IMR-90 (cell line): ENCODE measurements around the gene CCDC97. TPM values are rescaled to one million over a fixed set of nuclear protein-coding genes. Genes with fewer than 3 reads are reported as not detected.

Source experiments
- ATAC-seq: fragments of 200-7000 bp; cut with Tn5 transposase; 2 replicates; pipeline ENCODE4 v1.9.1; 2020; ENCODE audit warnings: low read depth, mild to moderate bottlenecking, moderate library complexity
- BruUV-seq: library from RNA; stranded (reverse); fragments of 400-500 nt; replicated peaks from 2 replicates; lab custom pipeline; 2021; lab: Mats Ljungman, UMichigan
- CTCF ChIA-PET: fragments of 300-600 bp; formaldehyde crosslinking; extraction: SDS; loops from one replicate; lab custom pipeline; 2021; ENCODE audit warnings: antibody characterized with exemption; lab: Yijun Ruan, JAX
- POLR2A ChIA-PET: fragments of 300-600 bp; sonication (Branson Sonifier 250); formaldehyde crosslinking; loops from one replicate; lab custom pipeline; 2022; ENCODE audit warnings: antibody characterized with exemption; ENCODE audit not compliant: unreplicated experiment; lab: Charles Lee
- DNase-seq: peaks from one replicate; pipeline ENCODE4 v3.0.0; 2013
- H2AFZ ChIP-seq: replicated peaks from 2 replicates; pipeline ENCODE3; 2013; ENCODE audit warnings: low read length, mild to moderate bottlenecking; ENCODE audit not compliant: poor library complexity
- H2AK5ac ChIP-seq: 2 replicates; pipeline ENCODE4 v1.6.1; 2013; ENCODE audit warnings: low read depth, low read length, inconsistent platforms
- H2AK9ac ChIP-seq: replicated peaks from 2 replicates; pipeline ENCODE3; 2013; ENCODE audit warnings: mild to moderate bottlenecking, low read depth, low read length, moderate library complexity; ENCODE audit not compliant: poor library complexity
- H2BK120ac ChIP-seq: 2 replicates; pipeline ENCODE4 v1.6.1; 2013; ENCODE audit warnings: low read depth, low read length, inconsistent platforms
- H2BK15ac ChIP-seq: 3 replicates; pipeline ENCODE4 v1.6.1; 2013; ENCODE audit warnings: low read depth, low read length, inconsistent platforms
- H2BK20ac ChIP-seq: 2 replicates; pipeline ENCODE4 v1.6.1; 2013; ENCODE audit warnings: low read depth, mild to moderate bottlenecking, inconsistent platforms, low read length, moderate library complexity
- H2BK5ac ChIP-seq: 2 replicates; pipeline ENCODE4 v1.6.1; 2013; ENCODE audit warnings: mild to moderate bottlenecking, low read depth, low read length, inconsistent platforms; ENCODE audit not compliant: poor library complexity, severe bottlenecking
- H3K14ac ChIP-seq: replicated peaks from 2 replicates; pipeline ENCODE4 v1.6.1; 2013; ENCODE audit warnings: low read depth, low read length, inconsistent platforms
- H3K18ac ChIP-seq: 2 replicates; pipeline ENCODE4 v1.6.1; 2013; ENCODE audit warnings: low read depth, low read length, control low read depth
- H3K23ac ChIP-seq: 2 replicates; pipeline ENCODE4 v1.6.1; 2013; ENCODE audit warnings: low read depth, low read length, inconsistent platforms
- H3K27ac ChIP-seq: 2 replicates; pipeline ENCODE4 v1.5.1; 2013; ENCODE audit warnings: mild to moderate bottlenecking, control low read depth, low read length; ENCODE audit not compliant: insufficient read depth
- H3K27me3 ChIP-seq: 2 replicates; pipeline ENCODE4 v1.6.1; 2013; ENCODE audit warnings: low read length; ENCODE audit not compliant: control insufficient read depth, insufficient read depth
- H3K36me3 ChIP-seq: 2 replicates; pipeline ENCODE4 v1.6.1; 2013; ENCODE audit warnings: low read length, mixed read lengths; ENCODE audit not compliant: control insufficient read depth, insufficient read depth
- H3K4ac ChIP-seq: 2 replicates; pipeline ENCODE4 v1.6.1; 2013; ENCODE audit warnings: low read depth, low read length, inconsistent platforms
- H3K4me1 ChIP-seq: 2 replicates; pipeline ENCODE4 v1.6.1; 2013; ENCODE audit warnings: low read length, mixed read lengths; ENCODE audit not compliant: control insufficient read depth, insufficient read depth
- H3K4me2 ChIP-seq: 2 replicates; pipeline ENCODE4 v1.6.1; 2013; ENCODE audit warnings: low read depth, mild to moderate bottlenecking, control low read depth, low read length, moderate library complexity
- H3K4me3 ChIP-seq: 2 replicates; pipeline ENCODE4 v1.5.1; 2013; ENCODE audit warnings: low read depth, mild to moderate bottlenecking, control low read depth, low read length, moderate library complexity; ENCODE audit not compliant: insufficient read depth
- H3K56ac ChIP-seq: 2 replicates; pipeline ENCODE4 v1.6.1; 2013; ENCODE audit warnings: low read length, inconsistent platforms; ENCODE audit not compliant: insufficient read depth; ENCODE audit errors: extremely low read depth
- H3K79me1 ChIP-seq, 2 experiments: 2 replicates each; pipeline ENCODE4 v1.6.1; 2013; ENCODE audit warnings: low read length in 2 of 2, inconsistent platforms in 1 of 2, low read depth in 1 of 2
- H3K9ac ChIP-seq: 2 replicates; pipeline ENCODE4 v1.6.1; 2013; ENCODE audit warnings: low read depth, low read length, control low read depth
- H3K9me1 ChIP-seq: 2 replicates; pipeline ENCODE4 v1.6.1; 2013; ENCODE audit warnings: low read length, inconsistent platforms; ENCODE audit not compliant: insufficient read depth
- H3K9me3 ChIP-seq: 2 replicates; pipeline ENCODE4 v1.6.1; 2013; ENCODE audit warnings: low read length; ENCODE audit not compliant: control insufficient read depth, insufficient read depth
- H4K20me1 ChIP-seq: 2 replicates; pipeline ENCODE4 v1.6.1; 2013; ENCODE audit warnings: low read length, inconsistent platforms; ENCODE audit not compliant: insufficient read depth
- H4K5ac ChIP-seq: 2 replicates; pipeline ENCODE4 v1.6.1; 2013; ENCODE audit warnings: mild to moderate bottlenecking, low read depth, low read length, control low read depth
- H4K8ac ChIP-seq, 2 experiments: 2 replicates each; pipeline ENCODE4 v1.6.1; 2013; ENCODE audit warnings: low read depth in 2 of 2, low read length in 2 of 2, control low read depth in 1 of 2, inconsistent platforms in 1 of 2
- H4K91ac ChIP-seq: 2 replicates; pipeline ENCODE4 v1.6.1; 2013; ENCODE audit warnings: low read depth, low read length, inconsistent platforms; ENCODE audit not compliant: insufficient read depth
- BHLHE40 ChIP-seq: fragments of 150-350 bp; IDR thresholded peaks from 2 replicates; pipeline ENCODE4 v1.6.1; 2016; ENCODE audit warnings: mild to moderate bottlenecking, low read depth, low read length
- CHD1 ChIP-seq: IDR thresholded peaks from 2 replicates; pipeline ENCODE4 v1.6.1; 2012; ENCODE audit warnings: low read depth, low read length, improper control_type of control experiment
- MAZ ChIP-seq: IDR thresholded peaks from 2 replicates; pipeline ENCODE4 v1.6.1; 2012; ENCODE audit warnings: low read depth, mild to moderate bottlenecking, low read length, improper control_type of control experiment, moderate library complexity, borderline replicate concordance
- MXI1 ChIP-seq: IDR thresholded peaks from 2 replicates; pipeline ENCODE4 v1.6.1; 2012; ENCODE audit warnings: low read depth, mild to moderate bottlenecking, low read length, moderate library complexity, borderline replicate concordance
- POLR2A ChIP-seq: IDR thresholded peaks from 2 replicates; pipeline ENCODE4 v1.6.1; 2012; ENCODE audit warnings: mild to moderate bottlenecking, low read depth, low read length
- RAD21 ChIP-seq: IDR thresholded peaks from 2 replicates; pipeline ENCODE4 v1.6.1; 2012; ENCODE audit warnings: low read length, improper control_type of control experiment
- RFX5 ChIP-seq: IDR thresholded peaks from 2 replicates; pipeline ENCODE4 v1.8.0; 2012; ENCODE audit warnings: low read depth, mild to moderate bottlenecking, low read length, moderate library complexity
- SMC3 ChIP-seq: fragments of 150-350 bp; IDR thresholded peaks from 2 replicates; pipeline ENCODE4 v1.6.1; 2016; ENCODE audit warnings: low read depth, mild to moderate bottlenecking, antibody characterized with exemption, low read length, moderate library complexity
- USF2 ChIP-seq: fragments of 150-350 bp; IDR thresholded peaks from 2 replicates; pipeline ENCODE4 v1.6.1; 2017; ENCODE audit warnings: mild to moderate bottlenecking, antibody characterized with exemption, low read length, low read depth
- WGBS, 2 experiments: methylation state at CpG; one replicate each; pipeline versions ENCODE4 v1.1.5 to v1.1.7; 2013; ENCODE audit warnings: missing lambda C conversion rate in 2 of 2; ENCODE audit not compliant: insufficient read length in 1 of 2; ENCODE audit errors: extremely low coverage in 2 of 2; 5-methylcytosine and 5-hydroxymethylcytosine counted together
- dilution Hi-C: fragments of 300-500 bp; cut with HindIII; formaldehyde crosslinking; loops from one replicate; pipeline ENCODE4 v1.14.3; 2018; ENCODE audit warnings: low sequenced_read_pairs; ENCODE audit not compliant: unreplicated experiment
- in situ Hi-C: fragments of 300-500 bp; cut with MboI; formaldehyde crosslinking; loops from 3 replicates; pipeline ENCODE4 v1.14.3; 2019; ENCODE audit warnings: low sequenced_read_pairs, inconsistent platforms, mixed read lengths
- intact Hi-C: fragments of 100-400 bp; cut with micrococcal nuclease; formaldehyde crosslinking; loops from 2 replicates; pipeline ENCODE4 v1.10.0; 2022
- polyA plus RNA-seq, 3 experiments: library from polyadenylated mRNA; depleted of rRNA; stranded (reverse); fragments of >200 nt; gene quantifications; 2 replicates each; pipeline ENCODE4 v1.2.3, GENCODE V29; 2012; ENCODE audit warnings: low replicate concordance in 1 of 3
- total RNA-seq: library from RNA; depleted of rRNA; stranded (reverse); fragments of >200 nt; gene quantifications from 2 replicates; pipeline ENCODE4 v1.2.3, GENCODE V29; 2012
- TF ChIP-seq, protein P1 (sequence below): conservative IDR thresholded peaks from 2 replicates; pipeline ENCODE4 v1.5.1; 2012; ENCODE audit warnings: mild to moderate bottlenecking, low read depth, low read length, improper control_type of control experiment

CCDC97 gene
- total and polyA plus RNA-seq, 2 of the 4 experiments (the other 2 are of a cell fraction), result 4.1 to 11.0 TPM

- Histone ChIP-seq H3K23ac (no peak overlapping the region), H2AK5ac (no peak overlapping the region), H3K27me3 (no peaks in the 10 kb centered on the region), H3K18ac (no peak overlapping the region), H3K14ac (no peak overlapping the region), H3K56ac (no peak overlapping the region), H2BK20ac (no peak overlapping the region), H4K91ac (no peak overlapping the region), H3K9ac (no peak overlapping the region), H2AFZ (no peak overlapping the region), H3K79me1 (peaks cover 14 to 42% of the 10 kb centered on the region in 2 experiments; a peak in 3 of 4 replicates), H4K8ac (no peak overlapping the region), H3K4me3 (no peak overlapping the region), H3K4ac (no peak overlapping the region), H4K20me1 (peaks cover 12% of the 10 kb centered on the region; the same call in 1 of the 2 replicates), H3K4me2 (no peak overlapping the region), H3K27ac (no peak overlapping the region), H3K9me1 (no peaks in the 10 kb centered on the region; the same call in 1 of the 2 replicates), H2BK15ac (no peak overlapping the region), H2BK5ac (no peak overlapping the region), H3K36me3 (peaks cover 45% of the 10 kb centered on the region), H2AK9ac (no peak overlapping the region), H2BK120ac (no peak overlapping the region), H3K4me1 (peaks cover 7% of the 10 kb centered on the region), H3K9me3 (no peaks in the 10 kb centered on the region), H4K5ac (no peak overlapping the region)
- intact Hi-C loops, result no loop called here
- ChIA-PET CTCF (interaction anchor here (0.6 to 1.7 kb wide), 4 partner anchors 9 to 254 kb away, joined by 3 to 5 read pairs (median 4); no protein-coding TSS in a partner anchor), POLR2A (no interaction called here)
- TSS peak; percentile 88 for BruUV-seq
- WGBS, 2 experiments, result 60% methylated on average over 1 of the region's 8 CpGs; no CpG with 5 or more reads in 1 of the 2 experiments
- no peak for DNase-seq
- no peak for TF ChIP-seq MAZ
- TF ChIP-seq RFX5, result no peak
- no peak for TF ChIP-seq CHD1
- no peak for TF ChIP-seq MXI1
- TF ChIP-seq SMC3, result no peak
- TF ChIP-seq POLR2A, result no peak
- no peak for TF ChIP-seq BHLHE40
- no peak for TF ChIP-seq RAD21
- TF ChIP-seq USF2, result no peak
- TF ChIP-seq, protein P1, sequence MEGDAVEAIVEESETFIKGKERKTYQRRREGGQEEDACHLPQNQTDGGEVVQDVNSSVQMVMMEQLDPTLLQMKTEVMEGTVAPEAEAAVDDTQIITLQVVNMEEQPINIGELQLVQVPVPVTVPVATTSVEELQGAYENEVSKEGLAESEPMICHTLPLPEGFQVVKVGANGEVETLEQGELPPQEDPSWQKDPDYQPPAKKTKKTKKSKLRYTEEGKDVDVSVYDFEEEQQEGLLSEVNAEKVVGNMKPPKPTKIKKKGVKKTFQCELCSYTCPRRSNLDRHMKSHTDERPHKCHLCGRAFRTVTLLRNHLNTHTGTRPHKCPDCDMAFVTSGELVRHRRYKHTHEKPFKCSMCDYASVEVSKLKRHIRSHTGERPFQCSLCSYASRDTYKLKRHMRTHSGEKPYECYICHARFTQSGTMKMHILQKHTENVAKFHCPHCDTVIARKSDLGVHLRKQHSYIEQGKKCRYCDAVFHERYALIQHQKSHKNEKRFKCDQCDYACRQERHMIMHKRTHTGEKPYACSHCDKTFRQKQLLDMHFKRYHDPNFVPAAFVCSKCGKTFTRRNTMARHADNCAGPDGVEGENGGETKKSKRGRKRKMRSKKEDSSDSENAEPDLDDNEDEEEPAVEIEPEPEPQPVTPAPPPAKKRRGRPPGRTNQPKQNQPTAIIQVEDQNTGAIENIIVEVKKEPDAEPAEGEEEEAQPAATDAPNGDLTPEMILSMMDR, result no peak
- in situ Hi-C loops, result no loop called here
- ATAC-seq, result no peak
- dilution Hi-C loops, result no loop called here
These were observed 2.7 kb upstream of the CCDC97 start for GRCh38 chr19:41307090-41307875.
